Measurements from ENCODE around the gene PCSK4. TPM values are rescaled to one million over a fixed set of nuclear protein-coding genes. Genes with fewer than 3 reads are reported as not detected.
"Not testable (repeated sequence)": the region's sequence is repeated elsewhere in the genome, so short reads cannot be mapped to it uniquely, and the experiment has no call there.

PCSK4 gene
- total RNA-seq, 1 experiment from 2014 or later, result 0.34 TPM

DNA sequence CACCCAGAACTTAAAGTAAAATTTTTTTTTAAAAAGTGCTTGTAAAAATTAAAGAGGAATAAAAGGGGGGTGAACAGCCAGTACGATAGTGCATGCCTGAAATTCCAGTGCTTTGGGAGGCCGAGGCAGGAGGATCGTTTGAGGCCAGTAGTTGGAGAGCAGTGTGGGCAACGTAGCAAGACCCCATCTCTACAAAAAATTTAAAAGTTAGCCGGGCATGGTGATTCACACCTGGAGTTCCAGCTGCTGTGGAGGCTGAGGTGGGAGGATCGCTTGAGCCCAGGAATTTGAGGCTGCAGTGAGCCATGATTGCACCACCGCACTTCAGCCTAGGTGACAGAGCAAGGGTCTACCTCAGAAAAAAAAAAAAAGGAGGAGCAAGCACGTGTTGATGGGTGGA is 14.9 kb upstream of the PCSK4 start:
- Histone ChIP-seq H3K27me3 (replicated peaks) (peaks cover 42% of the 10 kb centered on the region), H3K4me1 (replicated peaks) (peaks cover 7% of the 10 kb centered on the region; the same call in 1 of the 2 replicates), H3K4me3 (no peak overlapping the region), H3K27ac (no peak overlapping the region), H3K36me3 (no peaks in the 10 kb centered on the region), H3K9me3 (replicated peaks) (peaks cover 4% of the 10 kb centered on the region; the same call in 1 of the 2 replicates)
- DNase-seq (ENCODE audit: low read depth in 1 of 2, low spot score in 2 of 2), result no peak

DNA sequence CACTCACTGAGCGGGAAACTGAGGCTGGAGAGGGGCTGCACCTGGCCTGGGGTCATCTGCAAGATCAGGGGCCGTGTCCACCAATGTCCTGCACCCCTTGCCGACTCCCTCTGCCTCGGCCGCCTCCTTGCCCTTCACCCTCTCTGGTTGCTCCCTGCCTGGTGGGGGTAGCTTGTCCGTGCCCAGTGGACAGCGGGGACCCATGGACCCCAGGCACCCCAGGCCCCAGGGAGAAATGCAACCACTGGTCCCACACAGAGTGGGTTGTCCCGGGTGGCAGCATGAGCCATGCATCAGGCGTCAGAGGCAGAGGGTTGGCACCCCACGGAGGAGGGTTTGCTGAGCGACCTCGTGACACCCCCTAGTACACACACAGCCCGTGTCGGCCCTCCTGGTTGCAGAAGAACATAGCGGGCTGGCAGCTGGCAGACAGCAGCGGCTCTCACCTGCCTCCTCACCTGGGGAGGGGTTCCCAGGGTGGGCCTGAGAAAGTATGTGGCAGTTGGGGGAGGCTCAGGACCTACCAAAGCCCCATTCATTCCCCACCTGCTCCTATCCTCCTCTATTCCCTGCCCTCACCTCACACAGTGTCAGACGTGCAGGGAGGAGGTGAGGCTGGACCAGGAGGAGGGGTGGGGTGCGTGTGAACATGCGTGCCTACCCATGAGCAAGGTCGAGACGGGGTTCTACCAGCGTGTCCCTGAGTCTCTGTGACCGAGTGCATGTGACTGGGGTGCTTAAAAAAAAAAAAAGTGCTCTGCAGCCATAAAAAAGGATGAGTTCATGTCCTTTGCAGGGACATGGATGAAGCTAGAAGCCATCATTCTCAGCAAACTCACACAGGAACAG is 14.0 kb upstream of the PCSK4 start:
- peaks cover 42% of the 10 kb centered on the region for H3K27me3 ChIP-seq (replicated peaks)
- H3K4me3 ChIP-seq, result no peak overlapping the region
- H3K27ac ChIP-seq, result no peak overlapping the region
- peaks cover 7% of the 10 kb centered on the region; the same call in 1 of the 2 replicates for H3K4me1 ChIP-seq (replicated peaks)
- no peaks in the 10 kb centered on the region for H3K36me3 ChIP-seq
- peaks cover 4% of the 10 kb centered on the region; the same call in 1 of the 2 replicates for H3K9me3 ChIP-seq (replicated peaks)
- DNase-seq (ENCODE audit: low read depth in 1 of 2, low spot score in 2 of 2), result no peak

DNA sequence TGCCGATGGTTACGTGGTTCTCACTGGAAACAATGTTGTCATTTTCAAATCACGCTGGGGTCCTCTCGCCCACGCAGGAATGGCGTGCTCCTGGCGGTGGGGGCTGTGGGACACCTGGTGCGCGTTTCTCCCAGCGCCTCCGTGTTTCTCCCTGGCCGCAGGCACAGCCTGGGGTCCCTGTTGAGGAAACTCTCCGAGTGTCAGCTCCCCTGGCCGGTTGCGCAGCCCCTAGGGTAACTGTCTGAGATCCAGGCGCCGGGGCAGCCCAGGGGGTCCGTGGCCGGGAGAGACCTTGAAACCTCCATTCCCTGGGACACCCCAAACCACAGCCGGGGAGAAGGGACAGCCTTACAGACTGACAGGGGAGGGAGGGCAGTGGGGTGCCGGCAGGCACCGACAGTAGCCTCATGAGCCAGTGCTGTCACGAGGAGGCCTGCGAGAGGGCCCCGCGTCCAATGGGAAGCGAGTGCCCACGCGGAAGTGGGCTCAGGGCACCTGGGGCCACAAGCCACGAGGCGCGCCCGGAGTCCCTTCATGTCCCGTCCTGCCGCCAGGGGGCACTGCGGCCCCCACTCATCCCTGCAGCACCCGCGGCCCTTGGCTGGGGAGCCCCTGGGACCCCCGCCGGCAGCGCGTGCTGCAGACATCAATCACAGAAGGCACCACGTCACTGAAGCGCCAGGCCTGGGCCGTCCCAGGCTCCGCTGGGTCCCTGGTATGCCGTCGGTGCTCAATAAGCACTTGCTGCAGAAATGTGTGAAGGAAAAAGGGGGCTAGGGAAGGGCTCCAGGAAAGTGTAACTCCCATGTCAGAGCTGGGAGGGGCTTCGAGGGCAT is 13.2 kb upstream of the PCSK4 start:
- H3K27ac ChIP-seq, result no peak overlapping the region
- H3K4me1 ChIP-seq (replicated peaks), result peaks cover 7% of the 10 kb centered on the region; the same call in 1 of the 2 replicates
- no peak overlapping the region for H3K4me3 ChIP-seq
- peaks cover under 1% of the 10 kb centered on the region; the same call in 1 of the 2 replicates for H3K9me3 ChIP-seq (replicated peaks)
- H3K36me3 ChIP-seq, result no peaks in the 10 kb centered on the region
- DNase-seq (ENCODE audit: low read depth in 1 of 2, low spot score in 2 of 2), result peak in 1 of 2 experiments; percentile 31
- H3K27me3 ChIP-seq (replicated peaks), result peaks cover 42% of the 10 kb centered on the region

DNA sequence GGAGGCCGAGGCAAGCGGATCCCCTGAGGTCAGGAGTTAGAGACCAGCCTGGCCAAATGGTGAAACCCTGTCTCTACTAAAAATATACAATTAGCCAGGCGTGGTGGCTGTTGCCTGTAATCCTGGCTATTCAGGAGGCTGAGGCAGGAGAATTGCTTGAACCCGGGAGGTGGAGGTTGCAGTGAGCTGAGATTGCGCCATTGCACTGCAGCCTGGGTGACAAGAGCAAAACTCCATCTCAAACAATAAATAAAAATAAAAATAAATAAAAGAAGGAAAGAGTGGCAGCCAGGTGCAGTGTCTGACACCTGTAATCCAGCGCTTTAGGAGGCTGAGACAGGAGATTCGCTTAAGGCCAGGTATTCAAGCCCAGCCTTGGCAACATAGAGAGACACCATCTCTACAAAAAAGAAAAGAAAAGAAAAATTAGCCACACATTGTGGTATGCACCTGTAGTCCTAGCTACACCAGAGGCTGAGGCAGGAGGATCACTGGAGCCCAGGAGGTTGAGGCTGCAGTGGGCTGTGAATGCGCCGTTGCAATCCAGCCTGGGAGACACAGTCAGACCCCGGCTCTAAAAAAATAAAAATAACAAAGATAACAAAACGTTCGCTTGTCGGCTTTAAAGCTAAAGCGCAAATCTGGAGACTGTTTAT is 12.4 kb upstream of the PCSK4 start:
- no peak for DNase-seq (ENCODE audit: low read depth in 1 of 2, low spot score in 2 of 2)
- H3K36me3 ChIP-seq, result no peaks in the 10 kb centered on the region
- H3K27me3 ChIP-seq (replicated peaks), result peaks cover 49% of the 10 kb centered on the region
- H3K9me3 ChIP-seq (replicated peaks), result no peaks in the 10 kb centered on the region
- H3K4me3 ChIP-seq, result no peak overlapping the region
- peaks cover 7% of the 10 kb centered on the region; the same call in 1 of the 2 replicates for H3K4me1 ChIP-seq (replicated peaks)
- H3K27ac ChIP-seq, result no peak overlapping the region

DNA sequence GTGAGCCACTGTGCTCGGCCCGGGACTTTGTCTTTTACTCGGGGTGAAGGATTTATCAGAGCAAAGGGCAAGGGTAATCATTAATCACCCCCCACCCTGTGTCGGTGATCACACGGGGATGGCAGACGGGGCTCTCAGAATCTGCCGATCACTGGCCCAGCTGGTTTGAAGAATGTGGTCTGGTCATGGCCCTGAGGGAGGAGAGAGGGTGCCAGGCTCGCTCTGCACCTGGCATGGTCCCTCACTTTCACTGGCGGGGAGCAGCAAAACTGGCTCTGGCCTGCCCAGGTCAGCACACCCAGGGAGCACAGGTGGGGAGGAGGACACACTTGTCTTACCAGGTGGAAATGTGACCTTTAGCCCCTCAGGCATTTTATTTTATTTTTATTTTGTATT is 11.0 kb upstream of the PCSK4 start:
- Histone ChIP-seq H3K27ac (no peak overlapping the region), H3K4me3 (no peak overlapping the region), H3K36me3 (no peaks in the 10 kb centered on the region), H3K9me3 (replicated peaks) (no peaks in the 10 kb centered on the region), H3K27me3 (replicated peaks) (peaks cover 63% of the 10 kb centered on the region), H3K4me1 (replicated peaks) (0 out of 2 replicates have a peak, but pooled peaks cover 7% of the 10 kb centered on the region)
- no peak for DNase-seq (ENCODE audit: low read depth in 1 of 2, low spot score in 2 of 2)

DNA sequence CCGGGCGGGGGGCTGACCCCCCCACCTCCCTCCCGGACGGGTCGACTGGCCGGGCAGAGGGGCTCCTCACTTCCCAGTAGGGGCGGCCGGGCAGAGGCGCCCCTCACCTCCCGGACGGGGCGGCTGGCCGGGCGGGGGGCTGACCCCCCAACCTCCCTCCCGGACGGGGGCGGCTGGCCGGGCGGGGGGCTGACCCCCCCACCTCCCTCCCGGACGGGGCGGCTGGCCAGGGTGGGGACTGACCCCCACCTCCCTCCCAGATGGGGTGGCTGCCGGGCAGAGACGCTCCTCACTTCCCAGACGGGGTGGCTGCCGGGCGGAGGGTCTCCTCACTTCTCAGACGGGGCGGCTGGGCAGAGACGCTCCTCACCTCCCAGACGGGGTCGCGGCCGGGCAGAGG is 9.1 kb upstream of the PCSK4 start:
- H3K27ac ChIP-seq; DNase-seq (ENCODE audit: low read depth in 1 of 2, low spot score in 2 of 2); H3K4me3 ChIP-seq; H3K36me3 ChIP-seq; H3K9me3 ChIP-seq (replicated peaks); H3K4me1 ChIP-seq (replicated peaks): not testable (repeated sequence)
- H3K27me3 ChIP-seq (replicated peaks), result peaks cover 68% of the 10 kb centered on the region

DNA sequence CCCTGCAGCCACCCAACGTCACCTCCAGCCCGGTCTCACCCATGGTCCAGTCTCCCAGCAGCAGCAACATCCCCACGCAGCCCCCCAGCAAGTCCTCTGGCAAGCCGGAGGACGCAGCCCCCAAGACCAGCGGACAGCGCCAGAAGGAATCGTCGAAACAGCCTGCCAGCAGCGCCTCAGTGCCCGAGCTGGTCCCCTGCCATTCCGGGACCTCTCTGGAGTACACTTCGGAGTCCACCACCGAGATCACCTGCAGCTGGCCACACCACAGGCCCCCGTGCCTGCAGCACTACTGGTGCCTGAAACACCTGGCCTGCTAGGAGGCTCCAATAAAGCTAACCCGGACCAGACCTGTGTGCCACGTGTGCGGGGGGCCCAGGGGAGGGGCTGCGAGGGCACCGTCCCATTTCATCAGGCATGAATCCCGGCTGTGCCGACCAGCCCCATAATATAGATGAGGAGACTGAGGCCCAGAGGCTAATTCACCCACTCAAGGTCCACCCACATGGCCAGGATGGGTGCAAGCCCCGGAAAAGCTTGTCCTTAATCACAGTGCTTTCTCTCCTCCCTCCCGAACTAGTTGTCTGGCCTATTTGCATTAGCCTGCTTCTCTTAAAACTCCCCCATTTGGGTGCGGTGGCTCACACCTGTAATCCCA is 7.6 kb upstream of the PCSK4 start:
- H3K27ac ChIP-seq, result no peak overlapping the region
- DNase-seq (ENCODE audit: low read depth in 1 of 2, low spot score in 2 of 2), result no peak
- no peaks in the 10 kb centered on the region for H3K4me1 ChIP-seq (replicated peaks)
- H3K9me3 ChIP-seq (replicated peaks), result no peaks in the 10 kb centered on the region
- no peak overlapping the region for H3K4me3 ChIP-seq
- H3K36me3 ChIP-seq, result no peaks in the 10 kb centered on the region
- H3K27me3 ChIP-seq (replicated peaks), result peaks cover 66% of the 10 kb centered on the region

DNA sequence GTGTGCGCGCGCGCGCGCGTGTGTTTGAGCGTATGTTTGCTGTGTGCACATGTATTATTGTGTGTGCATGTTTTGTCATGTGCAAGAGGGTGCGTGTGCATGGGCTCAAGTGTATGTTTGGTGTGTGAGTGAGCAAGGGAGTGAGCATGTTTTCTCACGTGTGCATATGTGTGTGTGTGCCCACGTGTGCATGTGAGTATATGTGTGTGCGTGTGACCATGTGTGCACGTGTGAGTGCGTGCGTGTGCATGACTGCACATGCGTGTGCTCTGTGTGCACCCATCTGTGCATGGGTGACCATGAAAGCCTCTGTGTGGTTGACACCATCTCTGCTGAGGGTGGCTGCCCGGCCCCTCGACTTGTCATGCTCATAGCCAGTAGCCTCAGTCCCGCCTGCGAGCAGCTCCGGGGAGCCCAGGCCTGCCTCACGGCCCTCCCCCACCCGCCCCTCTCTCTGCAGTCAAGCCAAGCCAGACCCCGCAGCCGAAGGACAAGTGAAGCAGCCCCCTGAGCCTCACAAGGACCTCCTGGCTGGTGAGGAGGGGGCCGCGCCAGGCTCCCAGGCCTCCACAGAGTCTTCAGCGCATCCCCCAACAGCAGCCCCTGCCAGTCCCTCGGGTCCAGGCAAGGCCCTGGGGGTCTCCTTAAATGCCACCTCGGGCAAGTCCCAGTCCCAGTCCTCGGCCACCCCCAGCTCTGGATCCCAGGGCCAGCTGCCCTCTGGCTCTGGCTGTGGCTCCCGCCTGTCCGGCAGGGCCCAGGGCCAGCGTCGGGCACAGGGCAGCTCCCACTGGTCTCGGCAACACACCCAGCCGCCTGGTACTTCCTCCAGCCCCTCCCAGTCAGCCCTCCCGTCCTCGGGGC is 6.8 kb upstream of the PCSK4 start:
- Histone ChIP-seq H3K4me3 (no peak overlapping the region), H3K27me3 (replicated peaks) (peaks cover 66% of the 10 kb centered on the region), H3K36me3 (no peaks in the 10 kb centered on the region), H3K27ac (no peak overlapping the region), H3K9me3 (replicated peaks) (no peaks in the 10 kb centered on the region), H3K4me1 (replicated peaks) (no peaks in the 10 kb centered on the region)
- DNase-seq (ENCODE audit: low read depth in 1 of 2, low spot score in 2 of 2), result no peak

DNA sequence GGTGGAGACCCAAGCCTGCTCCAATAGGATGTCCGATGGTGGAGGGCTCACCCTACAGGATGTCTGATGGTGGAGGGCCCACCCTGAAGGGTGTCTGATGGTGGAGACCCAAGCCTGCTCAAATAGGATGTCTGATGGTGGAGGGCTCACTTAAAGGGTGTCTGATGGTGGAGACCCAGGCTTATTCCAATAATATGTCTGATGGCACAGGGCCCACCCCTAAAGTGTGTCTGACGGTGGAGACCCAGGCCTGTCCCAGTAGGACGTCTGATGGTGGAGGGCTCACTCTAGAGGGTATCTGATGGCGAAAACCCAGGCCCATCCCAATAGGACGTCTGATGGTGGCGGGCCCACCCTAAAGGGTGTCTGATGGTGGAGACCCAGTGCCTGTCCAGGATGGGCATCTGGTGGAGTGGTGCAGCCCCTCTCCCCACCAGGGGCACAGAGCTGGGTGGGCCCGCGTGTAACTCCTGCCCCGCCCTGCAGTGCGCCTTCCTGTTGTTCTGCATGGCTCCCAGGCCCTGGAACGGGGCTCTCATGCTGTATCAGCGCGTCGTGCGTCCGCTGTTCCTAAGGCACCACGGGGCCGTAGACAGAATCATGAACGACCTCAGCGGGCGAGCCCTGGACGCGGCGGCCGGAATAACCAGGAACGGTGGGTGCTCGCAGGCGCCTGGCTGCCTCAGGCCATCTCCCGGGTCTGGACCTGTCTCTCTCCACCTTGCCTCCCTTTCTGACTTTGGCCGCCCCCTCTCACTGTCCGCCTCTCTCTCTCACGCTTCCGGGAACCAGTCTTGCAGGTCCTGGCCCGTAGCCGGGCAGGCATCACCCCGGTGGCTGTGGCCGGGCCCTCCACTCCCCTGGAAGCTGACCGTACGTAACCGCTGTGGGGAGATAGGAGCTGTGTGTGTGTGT is 5.9 kb upstream of the PCSK4 start:
- no peak overlapping the region for H3K27ac ChIP-seq
- peaks cover 7% of the 10 kb centered on the region for H3K4me1 ChIP-seq (replicated peaks)
- no peak overlapping the region for H3K4me3 ChIP-seq
- peaks cover 6% of the 10 kb centered on the region; the same call in 1 of the 2 replicates for H3K9me3 ChIP-seq (replicated peaks)
- no peak for DNase-seq (ENCODE audit: low read depth in 1 of 2, low spot score in 2 of 2)
- H3K36me3 ChIP-seq, result no peaks in the 10 kb centered on the region; the same call in 1 of the 2 replicates
- peaks cover 66% of the 10 kb centered on the region for H3K27me3 ChIP-seq (replicated peaks)

DNA sequence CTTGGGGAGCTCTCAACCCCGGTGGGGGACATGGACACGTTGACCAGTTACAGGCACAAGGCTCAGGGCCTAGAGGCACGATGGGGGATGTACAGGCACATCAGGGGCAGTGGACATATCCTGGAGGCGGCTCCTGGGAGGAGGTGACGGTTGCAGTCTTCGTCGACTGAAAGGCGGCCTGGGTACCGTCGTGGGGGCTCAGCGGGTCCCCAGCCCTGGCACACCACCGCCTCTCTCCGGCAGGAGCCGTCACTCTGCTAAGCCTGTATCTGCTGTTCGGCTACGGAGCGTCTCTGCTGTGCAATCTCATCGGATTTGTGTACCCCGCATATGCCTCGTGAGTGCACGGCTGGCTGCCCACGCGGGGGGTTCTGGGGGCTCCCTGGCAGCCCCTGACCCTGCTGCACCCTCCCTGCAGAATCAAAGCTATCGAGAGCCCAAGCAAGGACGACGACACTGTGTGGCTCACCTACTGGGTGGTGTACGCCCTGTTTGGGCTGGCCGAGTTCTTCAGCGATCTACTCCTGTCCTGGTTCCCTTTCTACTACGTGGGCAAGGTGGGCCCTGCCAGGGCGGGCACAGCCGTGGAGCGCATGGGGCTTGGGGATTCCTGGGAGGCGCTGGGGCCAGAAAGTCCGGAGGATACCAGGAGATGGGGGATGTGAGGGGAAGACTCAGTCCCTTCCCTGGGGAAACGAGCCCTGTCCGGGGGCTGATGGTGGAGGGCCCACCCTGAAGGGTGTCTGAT is 5.1 kb upstream of the PCSK4 start:
- no peaks in the 10 kb centered on the region; the same call in 1 of the 2 replicates for H3K36me3 ChIP-seq
- H3K27ac ChIP-seq, result no peak overlapping the region
- H3K9me3 ChIP-seq (replicated peaks), result peaks cover 6% of the 10 kb centered on the region; the same call in 1 of the 2 replicates
- no peak overlapping the region for H3K4me3 ChIP-seq
- H3K4me1 ChIP-seq (replicated peaks), result peaks cover 9% of the 10 kb centered on the region
- no peak for DNase-seq (ENCODE audit: low read depth in 1 of 2, low spot score in 2 of 2)
- H3K27me3 ChIP-seq (replicated peaks), result peaks cover 65% of the 10 kb centered on the region

DNA sequence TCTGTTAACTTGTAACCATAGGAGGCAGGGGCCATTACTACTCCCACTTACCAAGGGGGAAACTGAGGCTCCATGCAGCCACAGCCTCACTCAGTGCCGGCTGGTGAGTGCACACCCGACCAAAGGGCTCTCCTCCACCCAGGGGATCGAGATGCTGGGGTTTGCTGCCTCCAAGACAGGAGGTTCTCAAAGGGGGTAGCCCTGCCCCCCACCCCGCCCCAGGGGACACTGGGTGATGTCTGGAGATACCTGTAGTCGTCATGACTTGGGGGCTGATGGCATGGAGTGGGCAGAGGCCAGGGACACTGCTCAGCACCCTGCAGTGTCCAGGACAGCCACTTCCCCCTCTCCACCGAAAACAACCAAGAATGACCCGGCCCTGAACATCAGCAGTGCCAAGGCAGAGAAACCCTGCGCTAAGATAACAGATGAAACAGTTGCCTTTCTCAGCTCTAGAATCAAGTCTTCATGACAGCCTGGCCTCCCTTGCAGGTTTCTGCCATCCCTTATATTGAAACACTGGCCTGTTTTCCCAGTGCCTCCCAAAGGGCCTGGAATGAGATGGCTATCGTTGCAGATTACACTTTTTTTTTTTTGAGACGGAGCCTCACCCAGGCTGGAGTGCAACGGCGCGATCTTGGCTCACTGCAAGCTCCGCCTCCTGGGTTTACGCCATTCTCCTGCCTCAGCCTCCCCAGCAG is 4.1 kb upstream of the PCSK4 start:
- Histone ChIP-seq H3K9me3 (replicated peaks) (peaks cover 6% of the 10 kb centered on the region; the same call in 1 of the 2 replicates), H3K36me3 (no peaks in the 10 kb centered on the region; the same call in 1 of the 2 replicates), H3K4me3 (no peak overlapping the region), H3K27ac (no peak overlapping the region), H3K27me3 (replicated peaks) (peaks cover 65% of the 10 kb centered on the region), H3K4me1 (replicated peaks) (peaks cover 16% of the 10 kb centered on the region)
- DNase-seq (ENCODE audit: low read depth in 1 of 2, low spot score in 2 of 2), result no peak

All from SJSA1 (cell line).